Measurements from ENCODE around the gene CACNA1F. TPM values are rescaled to one million over a fixed set of nuclear protein-coding genes. Genes with fewer than 3 reads are reported as not detected.

Gene CACNA1F
- total and polyA plus RNA-seq, 9 of the 15 experiments (the other 6 are each of a cell fraction or from before 2014, with no cell fraction given) = under 0.01 to 0.41 (median 0.03) TPM; not detected in 3

DNA sequence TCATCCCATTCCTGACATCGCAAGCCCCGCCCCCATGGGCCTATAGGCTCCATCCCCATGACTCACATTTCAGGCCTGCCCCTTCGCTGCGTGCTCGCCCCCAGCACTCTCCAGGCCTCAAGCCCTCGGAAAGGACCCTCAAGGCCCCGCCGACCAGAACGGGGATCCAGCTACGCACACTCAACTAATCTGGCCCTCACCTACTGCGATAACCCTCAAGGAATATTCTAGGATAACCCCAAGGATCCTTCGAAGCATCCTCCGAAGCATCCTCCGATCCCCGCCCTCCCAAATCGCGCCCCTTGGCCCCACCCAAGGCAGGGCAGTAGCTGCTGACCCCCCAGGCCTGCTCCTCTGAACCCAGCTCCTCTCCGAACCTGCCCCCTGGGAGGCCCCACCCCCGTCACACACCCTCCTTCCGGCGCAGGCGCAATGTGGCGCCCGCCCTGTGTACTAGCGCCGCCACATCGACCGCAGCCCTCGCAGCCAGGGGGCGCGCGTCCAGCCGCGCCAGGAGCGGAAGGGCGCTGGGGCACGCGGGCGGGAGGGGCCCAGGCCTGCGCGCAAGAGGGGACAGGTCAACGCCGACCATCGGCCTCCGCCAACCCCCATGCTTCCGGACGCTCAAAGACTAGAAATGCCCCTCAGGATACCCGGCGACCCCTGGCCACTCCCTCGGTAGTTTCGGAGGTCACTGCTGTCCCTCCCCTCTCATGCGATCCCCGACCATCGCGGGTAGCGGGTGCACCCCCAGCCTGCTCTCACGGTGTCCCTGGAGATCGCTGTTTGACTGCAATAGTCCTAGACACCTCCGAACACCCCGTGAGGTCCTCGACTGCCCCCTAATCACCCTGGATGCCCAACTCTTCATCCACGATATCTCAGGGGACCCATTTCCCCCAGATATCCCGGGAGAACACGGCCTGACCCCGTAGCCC, 77.0 kb downstream of the CACNA1F start (continued):
- TF ChIP-seq ZBTB40 (IDR thresholded peaks at IDR 0.05) = no peak
- 0 out of 2 replicates have a peak, but pooled peaks have one; percentile 36 for TF ChIP-seq ZBTB40 (CRISPR knock-in tag; IDR thresholded peaks at IDR 0.05)
- TF ChIP-seq ZBTB9 (CRISPR knock-in tag; IDR thresholded peaks at IDR 0.05) = peak; percentile 37; the same call in 1 of the 2 replicates
- peak; percentile 32; the same call in 1 of the 2 replicates for TF ChIP-seq CREB1 (IDR thresholded peaks at IDR 0.05)
- peak; percentile 83 for TF ChIP-seq CREB1 (CRISPR knock-in tag; IDR thresholded peaks at IDR 0.05)
- TF ChIP-seq ZNF75A (CRISPR knock-in tag; IDR thresholded peaks at IDR 0.05) = no peak
- 0 out of 2 replicates have a peak, but pooled peaks have one; percentile 48 for TF ChIP-seq SMARCE1 (IDR thresholded peaks at IDR 0.05)
- TF ChIP-seq EP400 (IDR thresholded peaks at IDR 0.05) = peak; percentile 59
- TF ChIP-seq GATAD2B (IDR thresholded peaks at IDR 0.05; ENCODE audit: borderline replicate concordance) = 0 out of 2 replicates have a peak, but pooled peaks have one; percentile 28
- TF ChIP-seq MTA3 (IDR thresholded peaks at IDR 0.05; ENCODE audit: borderline replicate concordance) = no peak
- peak; percentile 64 for TF ChIP-seq GMEB1 (CRISPR knock-in tag; IDR thresholded peaks at IDR 0.05)
- TF ChIP-seq, protein P1, sequence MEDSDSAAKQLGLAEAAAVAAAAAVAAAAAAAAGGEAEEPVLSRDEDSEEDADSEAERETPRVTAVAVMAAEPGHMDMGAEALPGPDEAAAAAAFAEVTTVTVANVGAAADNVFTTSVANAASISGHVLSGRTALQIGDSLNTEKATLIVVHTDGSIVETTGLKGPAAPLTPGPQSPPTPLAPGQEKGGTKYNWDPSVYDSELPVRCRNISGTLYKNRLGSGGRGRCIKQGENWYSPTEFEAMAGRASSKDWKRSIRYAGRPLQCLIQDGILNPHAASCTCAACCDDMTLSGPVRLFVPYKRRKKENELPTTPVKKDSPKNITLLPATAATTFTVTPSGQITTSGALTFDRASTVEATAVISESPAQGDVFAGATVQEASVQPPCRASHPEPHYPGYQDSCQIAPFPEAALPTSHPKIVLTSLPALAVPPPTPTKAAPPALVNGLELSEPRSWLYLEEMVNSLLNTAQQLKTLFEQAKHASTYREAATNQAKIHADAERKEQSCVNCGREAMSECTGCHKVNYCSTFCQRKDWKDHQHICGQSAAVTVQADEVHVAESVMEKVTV (CRISPR knock-in tag; IDR thresholded peaks at IDR 0.05) = peak; percentile 40; the same call in 1 of the 2 replicates
- peak; percentile 82 for TF ChIP-seq FOSL1 (tag; conservative IDR thresholded peaks at IDR 0.05)
